A204.1 (cell line): ENCODE measurements around the gene CRBN.

ENCODE experiments used
- FAIRE-seq: peaks from 2 replicates; lab custom pipeline; 2012; peaks lifted over from hg19 to GRCh38; lab: Jason Lieb, UNC

The CRBN gene

GRCh38 chr3:3179407-3180094 lies at the start of gene CRBN:
Gene CRBN, minus strand, starts transcription at chr3:3179691. Its CDS starts 4 bp downstream, at chr3:3179687.
- no peak for FAIRE-seq

- no peak for FAIRE-seq
These were observed 48.1 kb upstream of the CRBN start for GRCh38 chr3:3227640-3228039.

GRCh38 chr3:3221528-3221927 lies 42.0 kb upstream of the CRBN start:
- FAIRE-seq, result no peak

- no peak for FAIRE-seq
These were observed 36.9 kb upstream of the CRBN start for GRCh38 chr3:3216401-3216800.

GRCh38 chr3:3212781-3213440 lies 33.4 kb upstream of the CRBN start:
- FAIRE-seq, result no peak

GRCh38 chr3:3209714-3210113 lies 30.2 kb upstream of the CRBN start:
- no peak for FAIRE-seq

- FAIRE-seq, result no peak
These were observed 29.6 kb upstream of the CRBN start for GRCh38 chr3:3209057-3209456.

- FAIRE-seq, result no peak
These were observed 22.1 kb upstream of the CRBN start for GRCh38 chr3:3201611-3202010.

GRCh38 chr3:3200632-3201212 lies 21.2 kb upstream of the CRBN start:
- peak; percentile 93 for FAIRE-seq

GRCh38 chr3:3199306-3199705 lies 19.8 kb upstream of the CRBN start:
- no peak for FAIRE-seq

- peak; percentile 27 for FAIRE-seq
These were observed 16.8 kb upstream of the CRBN start for GRCh38 chr3:3196148-3196861.

GRCh38 chr3:3194861-3195260 lies 15.4 kb upstream of the CRBN start:
- no peak for FAIRE-seq

- FAIRE-seq, result no peak
These were observed 12.8 kb upstream of the CRBN start for GRCh38 chr3:3192286-3192675.

- no peak for FAIRE-seq
These were observed 12.3 kb upstream of the CRBN start for GRCh38 chr3:3191675-3192285.

GRCh38 chr3:3189961-3190360 lies 10.5 kb upstream of the CRBN start:
- no peak for FAIRE-seq

- no peak for FAIRE-seq
These were observed 9.7 kb upstream of the CRBN start for GRCh38 chr3:3189102-3189727.

GRCh38 chr3:3184876-3185275 lies 5.4 kb upstream of the CRBN start:
- FAIRE-seq, result no peak

- FAIRE-seq, result no peak
These were observed 965 bp upstream of the CRBN start for GRCh38 chr3:3180456-3180855.

GRCh38 chr3:3178498-3179328 lies 778 bp downstream of the CRBN start:
- FAIRE-seq, result no peak

GRCh38 chr3:3177861-3178497 lies 1.5 kb downstream of the CRBN start:
- FAIRE-seq, result no peak

GRCh38 chr3:3172627-3173026 lies 6.9 kb downstream of the CRBN start:
- no peak for FAIRE-seq
